Colon (tissue), 2 donors: Measurements from ENCODE around the gene PSMC3.

Experiments
- FAIRE-seq: peaks from 2 replicates; lab custom pipeline; 2012; peaks lifted over from hg19 to GRCh38; lab: Jason Lieb, UNC
- donor health status: control.
- donor health status: control.

The PSMC3 gene

DNA sequence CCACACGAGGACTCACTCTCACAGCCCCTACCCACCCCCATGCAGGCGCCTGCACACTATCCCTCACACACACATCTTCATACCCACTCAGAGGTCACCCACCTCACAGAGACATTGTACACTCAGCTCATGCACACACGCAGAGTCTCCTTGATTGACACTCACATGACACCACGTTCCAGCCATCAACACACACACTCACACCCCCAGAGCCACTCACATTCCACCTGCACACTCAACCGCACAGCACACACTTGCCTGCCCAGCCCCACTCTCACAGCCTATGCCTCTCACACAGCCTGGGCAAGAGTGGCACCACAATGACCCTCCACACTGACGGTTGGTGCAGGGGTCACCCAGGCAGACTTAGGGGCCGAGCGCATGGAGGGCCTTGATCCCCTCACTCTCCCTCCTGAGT, 50.1 kb downstream of the PSMC3 start:
- FAIRE-seq = no peak

DNA sequence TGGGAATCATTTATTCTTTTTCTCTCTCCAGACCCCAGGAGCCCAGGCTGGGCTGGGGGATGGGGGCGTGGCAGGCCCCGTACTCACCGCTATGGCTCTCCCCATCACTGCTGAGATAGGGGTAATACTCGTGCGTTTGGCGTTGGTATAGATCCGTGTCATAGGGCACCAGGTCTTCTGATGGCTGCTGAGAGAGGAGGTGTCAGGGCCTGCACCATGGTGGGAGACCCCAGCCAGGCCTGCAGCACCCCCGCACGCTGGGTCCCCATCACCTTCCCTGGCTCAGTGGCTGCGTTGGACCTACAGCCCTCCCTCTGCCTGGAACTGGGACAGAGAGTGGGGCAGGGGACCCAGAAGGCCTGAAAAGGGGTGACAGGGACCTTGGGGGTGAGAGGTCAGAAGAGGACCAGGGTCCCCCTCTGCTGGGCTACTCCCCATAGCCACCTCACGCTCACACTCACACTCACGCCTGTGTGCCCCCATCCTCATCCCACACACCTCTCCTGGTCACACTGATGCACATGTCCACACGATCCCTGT, 50.6 kb downstream of the PSMC3 start:
- FAIRE-seq = no peak

DNA sequence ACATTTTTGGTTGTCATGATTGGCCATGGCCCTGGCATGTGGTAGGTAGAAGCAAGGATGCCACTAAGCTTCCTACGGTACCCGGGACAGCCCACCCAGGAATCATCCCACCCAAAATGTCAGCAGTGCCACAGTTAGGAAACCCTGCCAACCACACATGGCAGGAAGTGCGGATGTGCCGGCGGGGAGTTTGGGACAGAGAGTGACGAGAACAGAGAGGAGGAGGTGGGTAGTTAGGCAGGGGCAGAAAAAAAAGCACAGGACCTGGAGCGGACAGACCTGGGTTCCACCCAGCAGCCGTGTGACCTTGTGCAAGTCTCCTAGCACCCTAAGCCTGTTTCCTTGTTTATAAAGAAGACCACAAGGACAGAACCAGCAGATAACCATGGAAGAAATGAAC, 51.2 kb downstream of the PSMC3 start:
- FAIRE-seq = no peak

DNA sequence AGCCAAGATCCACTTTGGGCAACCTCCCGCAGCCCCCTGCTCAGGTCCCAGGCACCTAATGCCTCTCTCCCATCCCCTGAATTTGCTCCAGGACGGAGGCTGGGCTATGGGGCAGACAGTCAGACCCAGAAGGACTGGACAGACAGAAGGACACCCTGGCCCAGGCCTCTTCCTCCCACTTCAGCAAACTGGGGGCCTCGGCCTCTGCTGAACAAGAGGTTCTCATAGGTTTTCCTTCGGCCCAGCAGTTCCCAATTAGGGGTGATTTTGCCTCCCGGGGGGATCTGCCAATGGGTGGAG, 51.6 kb downstream of the PSMC3 start:
- no peak for FAIRE-seq

DNA sequence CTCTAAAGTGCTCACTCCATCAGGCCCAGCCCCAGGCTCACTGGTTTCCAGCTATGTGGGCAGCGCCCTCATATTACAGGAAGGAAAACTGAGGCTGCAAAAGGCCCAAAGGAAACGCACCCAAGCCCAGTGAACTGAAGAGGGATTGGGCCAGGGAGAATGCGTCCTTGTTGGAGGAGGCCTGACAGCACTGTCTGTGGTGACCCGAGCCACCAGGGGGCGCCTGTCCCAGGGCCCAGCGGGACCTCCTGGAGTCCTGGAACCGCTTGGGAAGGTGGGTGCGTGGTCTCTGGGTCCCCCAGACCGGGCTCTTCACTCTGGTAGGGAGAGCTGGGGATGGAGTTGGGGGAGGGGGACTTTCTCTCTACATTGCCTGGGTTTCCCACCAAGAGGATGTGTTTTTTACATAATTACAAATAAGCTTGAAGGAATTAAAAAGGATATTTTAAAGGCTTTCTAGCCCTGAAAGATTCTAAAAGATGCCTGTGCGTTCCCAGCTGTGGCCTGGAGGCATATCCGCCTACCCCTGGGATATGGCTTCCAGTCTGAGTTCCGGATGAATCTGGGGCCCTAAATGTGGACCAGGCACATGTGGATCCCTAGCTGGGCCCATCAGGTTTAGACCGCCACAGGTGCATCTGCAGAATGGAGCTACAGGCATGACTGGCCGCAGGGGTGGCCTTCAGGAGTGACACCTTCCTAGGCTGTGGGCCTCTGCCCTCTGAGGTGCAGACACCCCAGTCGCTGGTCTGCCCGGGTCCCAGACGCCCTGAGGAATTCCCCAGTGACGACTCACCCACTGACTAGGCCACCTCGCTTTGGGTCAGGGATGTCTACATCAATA, 52.1 kb downstream of the PSMC3 start:
- FAIRE-seq = no peak

DNA sequence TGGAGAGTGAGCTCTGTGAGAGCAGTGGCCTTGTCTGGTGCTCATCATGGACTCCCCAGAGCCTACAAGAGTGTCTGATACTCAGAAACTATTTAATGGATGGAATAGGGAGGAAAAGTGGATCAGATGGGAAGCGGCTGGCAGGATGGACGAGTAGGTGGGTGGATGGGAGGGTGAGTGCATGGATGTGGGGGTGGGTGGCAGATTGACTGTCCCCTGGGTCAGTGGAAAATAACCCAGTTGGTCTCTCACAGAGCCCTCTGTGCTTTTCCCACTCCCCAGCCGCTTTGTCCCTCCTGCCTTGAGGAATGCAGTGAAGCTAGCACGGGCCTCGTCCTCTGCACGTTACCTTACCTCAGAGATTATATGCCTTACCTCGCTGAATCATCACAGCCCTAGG, 53.8 kb downstream of the PSMC3 start:
- FAIRE-seq = no peak

DNA sequence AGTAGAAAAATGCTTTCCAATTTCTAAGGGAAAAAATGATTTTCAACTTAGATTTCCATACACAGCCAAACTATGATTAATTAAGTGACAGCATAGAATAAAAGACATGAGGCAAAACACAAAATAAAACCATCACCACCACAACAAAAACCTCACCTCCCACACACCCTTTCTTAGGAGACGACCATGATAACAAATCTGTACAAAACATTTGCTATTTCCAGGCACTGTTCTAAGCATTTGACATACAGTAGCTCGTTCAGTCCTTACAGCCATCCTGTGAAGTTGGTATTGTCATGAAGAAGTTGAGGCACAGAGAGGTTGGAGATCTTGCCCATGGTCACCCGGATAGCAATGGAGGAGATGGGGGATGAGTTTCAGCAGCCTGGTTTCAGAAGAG, 56.6 kb downstream of the PSMC3 start:
- FAIRE-seq = no peak
